Liver (tissue), 9 donors: ENCODE measurements around the gene LRFN5. TPM values are rescaled to one million over a fixed set of nuclear protein-coding genes. Genes with fewer than 3 reads are reported as not detected.

Source experiments
- DNase-seq: peaks from one replicate; pipeline ENCODE4 v3.0.0-alpha.2; 2017; ENCODE audit warnings: low spot score
- H3K27ac ChIP-seq, 2 donors: one replicate each; pipeline ENCODE4 v1.7.0; 2013; ENCODE audit warnings: inconsistent platforms in 2 of 2, low read length in 2 of 2, control low read depth in 1 of 2, low read depth in 1 of 2, mild to moderate bottlenecking in 1 of 2
- H3K27me3 ChIP-seq, 4 donors: one replicate each; pipeline versions ENCODE4 v1.6.1 to v1.7.0; 2013; ENCODE audit warnings: low read length in 3 of 4, inconsistent platforms in 1 of 4, mild to moderate bottlenecking in 1 of 4, moderate library complexity in 1 of 4; ENCODE audit not compliant: control insufficient read depth in 4 of 4, insufficient read depth in 4 of 4
- H3K36me3 ChIP-seq, 4 donors: one replicate each; pipeline versions ENCODE4 v1.6.1 to v1.7.0; 2013; ENCODE audit warnings: low read length in 3 of 4, mild to moderate bottlenecking in 3 of 4, low read depth in 1 of 4, moderate library complexity in 1 of 4; ENCODE audit not compliant: control insufficient read depth in 4 of 4, insufficient read depth in 3 of 4
- H3K4me1 ChIP-seq, 4 donors: one replicate each; pipeline versions ENCODE4 v1.6.1 to v1.7.0; 2013; ENCODE audit warnings: low read length in 3 of 4, mild to moderate bottlenecking in 3 of 4, moderate library complexity in 1 of 4; ENCODE audit not compliant: control insufficient read depth in 4 of 4, insufficient read depth in 4 of 4
- H3K4me3 ChIP-seq, 3 donors: one replicate each; pipeline versions ENCODE4 v1.6.1 to v1.7.0; 2013; ENCODE audit warnings: low read length in 3 of 3, control low read depth in 1 of 3, low read depth in 1 of 3, mild to moderate bottlenecking in 1 of 3
- H3K9ac ChIP-seq, 2 donors: one replicate each; pipeline ENCODE4 v1.7.0; 2013; ENCODE audit warnings: low read length in 2 of 2, mild to moderate bottlenecking in 2 of 2, moderate library complexity in 2 of 2, control low read depth in 1 of 2, low read depth in 1 of 2
- H3K9me3 ChIP-seq, 4 donors: one replicate each; pipeline versions ENCODE4 v1.6.1 to v1.7.0; 2013; ENCODE audit warnings: low read length in 3 of 4; ENCODE audit not compliant: control insufficient read depth in 4 of 4
- CTCF ChIP-seq: fragments of 150-350 bp; IDR thresholded peaks from 2 replicates; pipeline ENCODE4 v1.5.1; 2017; ENCODE audit warnings: improper control_type of control experiment, low read depth, low read length; ENCODE audit not compliant: missing input control
- EGR1 ChIP-seq, 2 donors: IDR thresholded peaks; 2 replicates each; pipeline ENCODE4 v1.6.1; 2016 to 2018; ENCODE audit warnings: antibody characterized with exemption in 2 of 2, low read depth in 2 of 2
- FOXA1 ChIP-seq: IDR thresholded peaks from 2 replicates; pipeline ENCODE4 v1.6.1; 2016; ENCODE audit warnings: antibody characterized with exemption
- FOXA2 ChIP-seq: IDR thresholded peaks from 2 replicates; pipeline ENCODE4 v1.6.1; 2016; ENCODE audit warnings: antibody characterized with exemption
- GABPA ChIP-seq, 2 donors: IDR thresholded peaks in 1 of 2; conservative IDR thresholded peaks in 1 of 2; 2 replicates each; pipeline ENCODE4 v1.6.1; 2016; ENCODE audit warnings: antibody characterized with exemption in 2 of 2, mild to moderate bottlenecking in 1 of 2, moderate library complexity in 1 of 2
- HNF4A ChIP-seq, 2 donors: conservative IDR thresholded peaks; 2 replicates each; pipeline ENCODE4 v1.6.1; 2016; ENCODE audit warnings: antibody characterized with exemption in 2 of 2, mild to moderate bottlenecking in 2 of 2
- HNF4G ChIP-seq: IDR thresholded peaks from 2 replicates; pipeline ENCODE4 v1.6.1; 2016; ENCODE audit warnings: antibody characterized with exemption
- JUND ChIP-seq, 2 donors: IDR thresholded peaks; 2 replicates each; pipeline ENCODE4 v1.6.1; 2016; ENCODE audit warnings: antibody characterized with exemption in 2 of 2
- NR2F2 ChIP-seq: IDR thresholded peaks from 2 replicates; pipeline ENCODE4 v1.6.1; 2016; ENCODE audit warnings: antibody characterized with exemption
- RAD21 ChIP-seq, 2 donors: IDR thresholded peaks; 2 replicates each; pipeline ENCODE4 v1.6.1; 2016; ENCODE audit warnings: antibody characterized with exemption in 2 of 2, mild to moderate bottlenecking in 2 of 2
- RXRA ChIP-seq, 2 donors: IDR thresholded peaks; 2 replicates each; pipeline ENCODE4 v1.6.1; 2017 to 2018; ENCODE audit warnings: antibody characterized with exemption in 2 of 2, mild to moderate bottlenecking in 1 of 2
- SP1 ChIP-seq: IDR thresholded peaks from 2 replicates; pipeline ENCODE4 v1.6.1; 2018; ENCODE audit warnings: antibody characterized with exemption, mild to moderate bottlenecking
- TAF1 ChIP-seq: conservative IDR thresholded peaks from 2 replicates; pipeline ENCODE4 v1.6.1; 2016; ENCODE audit warnings: antibody characterized with exemption, mild to moderate bottlenecking
- YY1 ChIP-seq: IDR thresholded peaks from 2 replicates; pipeline ENCODE4 v1.6.1; 2016; ENCODE audit warnings: antibody characterized with exemption, mild to moderate bottlenecking
- WGBS: extraction: QIAGEN DNeasy Blood & Tissue Kit; methylation state at CpG from one replicate; pipeline ENCODE4 v1.1.7; 2013; 5-methylcytosine and 5-hydroxymethylcytosine counted together
- polyA plus RNA-seq, 2 donors: library from polyadenylated mRNA; stranded (reverse) in 1 of 2; unstranded in 1 of 2; fragments of 200-250 nt in 1 of 2; fragments of >200 nt in 1 of 2; fragmentation: Nextera tagmentation in 1 of 2; extraction: Ambion mirVana in 1 of 2; gene quantifications; one replicate each; pipeline versions ENCODE4 v1.2.1 to v1.2.3, GENCODE V29; 2013 to 2015
- total RNA-seq, 2 donors: library from RNA; depleted of rRNA; stranded (reverse); fragments of >200 nt; gene quantifications; one replicate each; pipeline ENCODE4 v1.2.3, GENCODE V29; 2014
- TF ChIP-seq, protein P1 (sequence below): IDR thresholded peaks from 2 replicates; pipeline ENCODE4 v1.6.1; 2016; ENCODE audit warnings: antibody characterized with exemption
- TF ChIP-seq, protein P2 (sequence below): IDR thresholded peaks from 2 replicates; pipeline ENCODE4 v1.6.1; 2016; ENCODE audit warnings: antibody characterized with exemption
- TF ChIP-seq, protein P3 (sequence below): IDR thresholded peaks from 2 replicates; pipeline ENCODE4 v1.6.1; 2016; ENCODE audit warnings: antibody characterized with exemption, mild to moderate bottlenecking
- TF ChIP-seq, protein P4 (sequence below): IDR thresholded peaks from 2 replicates; pipeline ENCODE4 v1.6.1; 2016; ENCODE audit warnings: antibody characterized with exemption
- donor health status: healthy.
- donor health status: healthy.
- donor health status: healthy.
- donor health status: healthy.
- donor health status: healthy.

LRFN5 gene
- total and polyA plus RNA-seq, 4 donors: 0.07 to 0.23 (median 0.08) TPM; not detected in 1

GRCh38 chr14:41642367-41642766, 35.7 kb downstream of the LRFN5 start:
- no peaks in the 10 kb centered on the region for H3K27me3 ChIP-seq
- H3K9me3 ChIP-seq: no peaks in the 10 kb centered on the region
- H3K4me1 ChIP-seq: no peaks in the 10 kb centered on the region
- H3K4me3 ChIP-seq: no peak overlapping the region
- 89% methylated on average over 1 of the region's 1 CpG for WGBS
- H3K27ac ChIP-seq: no peak overlapping the region
- no peaks in the 10 kb centered on the region for H3K36me3 ChIP-seq
- no peak overlapping the region for H3K9ac ChIP-seq
- no peak for TF ChIP-seq JUND (IDR thresholded peaks at IDR 0.05)
- TF ChIP-seq HNF4A (conservative IDR thresholded peaks at IDR 0.05): no peak
- no peak for TF ChIP-seq SP1
- no peak for TF ChIP-seq RXRA (IDR thresholded peaks at IDR 0.05)
- no peak for TF ChIP-seq TAF1
- TF ChIP-seq, protein P1, sequence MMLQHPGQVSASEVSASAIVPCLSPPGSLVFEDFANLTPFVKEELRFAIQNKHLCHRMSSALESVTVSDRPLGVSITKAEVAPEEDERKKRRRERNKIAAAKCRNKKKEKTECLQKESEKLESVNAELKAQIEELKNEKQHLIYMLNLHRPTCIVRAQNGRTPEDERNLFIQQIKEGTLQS: no peak
- TF ChIP-seq HNF4G: no peak
- TF ChIP-seq, protein P2, sequence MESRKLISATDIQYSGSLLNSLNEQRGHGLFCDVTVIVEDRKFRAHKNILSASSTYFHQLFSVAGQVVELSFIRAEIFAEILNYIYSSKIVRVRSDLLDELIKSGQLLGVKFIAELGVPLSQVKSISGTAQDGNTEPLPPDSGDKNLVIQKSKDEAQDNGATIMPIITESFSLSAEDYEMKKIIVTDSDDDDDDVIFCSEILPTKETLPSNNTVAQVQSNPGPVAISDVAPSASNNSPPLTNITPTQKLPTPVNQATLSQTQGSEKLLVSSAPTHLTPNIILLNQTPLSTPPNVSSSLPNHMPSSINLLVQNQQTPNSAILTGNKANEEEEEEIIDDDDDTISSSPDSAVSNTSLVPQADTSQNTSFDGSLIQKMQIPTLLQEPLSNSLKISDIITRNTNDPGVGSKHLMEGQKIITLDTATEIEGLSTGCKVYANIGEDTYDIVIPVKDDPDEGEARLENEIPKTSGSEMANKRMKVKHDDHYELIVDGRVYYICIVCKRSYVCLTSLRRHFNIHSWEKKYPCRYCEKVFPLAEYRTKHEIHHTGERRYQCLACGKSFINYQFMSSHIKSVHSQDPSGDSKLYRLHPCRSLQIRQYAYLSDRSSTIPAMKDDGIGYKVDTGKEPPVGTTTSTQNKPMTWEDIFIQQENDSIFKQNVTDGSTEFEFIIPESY: no peak
- no peak for TF ChIP-seq FOXA2
- TF ChIP-seq GABPA (IDR thresholded peaks at IDR 0.05 in 1 of 2, conservative IDR thresholded peaks at IDR 0.05 in 1 of 2): no peak
- TF ChIP-seq CTCF: no peak
- TF ChIP-seq NR2F2: no peak
- no peak for DNase-seq

GRCh38 chr14:41642789-41643188, 36.1 kb downstream of the LRFN5 start:
- H3K4me1 ChIP-seq: no peaks in the 10 kb centered on the region
- no peaks in the 10 kb centered on the region for H3K27me3 ChIP-seq
- no peak overlapping the region for H3K9ac ChIP-seq
- H3K9me3 ChIP-seq: no peaks in the 10 kb centered on the region
- 91% methylated on average over 2 of the region's 2 CpGs for WGBS
- H3K4me3 ChIP-seq: no peak overlapping the region
- no peaks in the 10 kb centered on the region for H3K36me3 ChIP-seq
- no peak overlapping the region for H3K27ac ChIP-seq
- DNase-seq: no peak
- TF ChIP-seq FOXA1 (no peak), SP1 (no peak), HNF4G (no peak), EGR1 (IDR thresholded peaks at IDR 0.05; ENCODE audit: low read depth in 2 of 2) (no peak), TAF1 (no peak), FOXA2 (no peak), YY1 (no peak), RAD21 (IDR thresholded peaks at IDR 0.05) (no peak), GABPA (IDR thresholded peaks at IDR 0.05 in 1 of 2, conservative IDR thresholded peaks at IDR 0.05 in 1 of 2) (no peak), NR2F2 (no peak)
- TF ChIP-seq, protein P1: no peak
- TF ChIP-seq, protein P3, sequence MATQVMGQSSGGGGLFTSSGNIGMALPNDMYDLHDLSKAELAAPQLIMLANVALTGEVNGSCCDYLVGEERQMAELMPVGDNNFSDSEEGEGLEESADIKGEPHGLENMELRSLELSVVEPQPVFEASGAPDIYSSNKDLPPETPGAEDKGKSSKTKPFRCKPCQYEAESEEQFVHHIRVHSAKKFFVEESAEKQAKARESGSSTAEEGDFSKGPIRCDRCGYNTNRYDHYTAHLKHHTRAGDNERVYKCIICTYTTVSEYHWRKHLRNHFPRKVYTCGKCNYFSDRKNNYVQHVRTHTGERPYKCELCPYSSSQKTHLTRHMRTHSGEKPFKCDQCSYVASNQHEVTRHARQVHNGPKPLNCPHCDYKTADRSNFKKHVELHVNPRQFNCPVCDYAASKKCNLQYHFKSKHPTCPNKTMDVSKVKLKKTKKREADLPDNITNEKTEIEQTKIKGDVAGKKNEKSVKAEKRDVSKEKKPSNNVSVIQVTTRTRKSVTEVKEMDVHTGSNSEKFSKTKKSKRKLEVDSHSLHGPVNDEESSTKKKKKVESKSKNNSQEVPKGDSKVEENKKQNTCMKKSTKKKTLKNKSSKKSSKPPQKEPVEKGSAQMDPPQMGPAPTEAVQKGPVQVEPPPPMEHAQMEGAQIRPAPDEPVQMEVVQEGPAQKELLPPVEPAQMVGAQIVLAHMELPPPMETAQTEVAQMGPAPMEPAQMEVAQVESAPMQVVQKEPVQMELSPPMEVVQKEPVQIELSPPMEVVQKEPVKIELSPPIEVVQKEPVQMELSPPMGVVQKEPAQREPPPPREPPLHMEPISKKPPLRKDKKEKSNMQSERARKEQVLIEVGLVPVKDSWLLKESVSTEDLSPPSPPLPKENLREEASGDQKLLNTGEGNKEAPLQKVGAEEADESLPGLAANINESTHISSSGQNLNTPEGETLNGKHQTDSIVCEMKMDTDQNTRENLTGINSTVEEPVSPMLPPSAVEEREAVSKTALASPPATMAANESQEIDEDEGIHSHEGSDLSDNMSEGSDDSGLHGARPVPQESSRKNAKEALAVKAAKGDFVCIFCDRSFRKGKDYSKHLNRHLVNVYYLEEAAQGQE: no peak
- TF ChIP-seq, protein P2: no peak
- TF ChIP-seq, protein P4, sequence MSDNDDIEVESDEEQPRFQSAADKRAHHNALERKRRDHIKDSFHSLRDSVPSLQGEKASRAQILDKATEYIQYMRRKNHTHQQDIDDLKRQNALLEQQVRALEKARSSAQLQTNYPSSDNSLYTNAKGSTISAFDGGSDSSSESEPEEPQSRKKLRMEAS: no peak
